ENCODE data around the gene ZNF408.
"Not testable (repeated sequence)": the region's sequence is repeated elsewhere in the genome, so short reads cannot be mapped to it uniquely, and the experiment has no call there.

ZNF408 gene

DNA sequence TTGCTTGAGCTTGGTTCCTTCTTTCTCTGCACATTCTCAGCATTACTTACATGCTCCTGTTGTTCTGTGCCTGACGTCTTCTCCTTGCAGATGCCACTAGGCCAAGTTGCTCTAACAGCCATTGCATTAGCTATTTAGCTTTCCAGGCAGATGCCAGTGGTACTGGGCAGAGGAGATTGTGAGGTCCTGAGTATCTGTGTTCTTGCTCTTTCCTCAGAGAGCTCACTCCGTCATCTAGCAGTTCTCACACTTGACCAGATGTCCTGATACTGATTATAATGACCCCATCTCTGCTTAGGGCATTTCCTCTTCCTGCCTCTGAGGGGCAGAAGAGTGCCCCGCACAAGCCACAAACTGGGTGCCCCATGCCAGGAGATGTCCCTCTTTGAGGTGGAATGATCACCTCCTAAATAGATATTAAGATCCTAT is 31.1 kb upstream of the ZNF408 start:
- ATAC-seq (ENCODE audit: insufficient read depth, low read depth) = no peak
- peaks cover 84% of the 10 kb centered on the region for H3K36me3 ChIP-seq (ENCODE audit: insufficient read depth, low read length)

DNA sequence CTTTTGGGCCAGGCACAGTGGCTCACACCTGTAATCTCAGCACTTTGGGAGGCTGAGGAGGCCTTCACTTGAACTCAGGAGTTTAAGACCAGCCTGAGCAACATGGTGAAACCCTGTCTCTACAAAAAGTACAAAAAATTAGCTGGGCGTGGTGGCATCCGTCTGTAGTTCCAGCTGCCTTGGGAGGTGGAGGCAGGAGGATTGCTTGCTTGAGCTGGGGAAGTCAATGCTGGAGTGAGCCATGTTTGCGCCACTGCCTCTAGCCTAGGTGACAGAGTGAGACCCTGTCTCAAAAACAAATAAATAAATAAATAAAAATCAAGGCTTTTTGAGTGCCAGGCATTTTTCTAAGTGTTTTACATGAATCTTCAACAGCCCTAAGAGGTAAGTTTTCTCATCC is 30.3 kb upstream of the ZNF408 start:
- not testable (repeated sequence) for ATAC-seq (ENCODE audit: insufficient read depth, low read depth); H3K9ac ChIP-seq (ENCODE audit: low read depth, low read length)
- peaks cover 49% of the 10 kb centered on the region for H3K4me1 ChIP-seq (ENCODE audit: insufficient read depth, low read length)

More for the DNA sequence above, 31.1 kb upstream of the ZNF408 start:
- Histone ChIP-seq H3K9me3 (ENCODE audit: insufficient read depth, low read length, severe bottlenecking) (no peaks in the 10 kb centered on the region), H3K27ac (ENCODE audit: low read length) (peak overlapping the region; percentile 23), H3K4me1 (ENCODE audit: insufficient read depth, low read length) (peaks cover 49% of the 10 kb centered on the region), H3K79me2 (ENCODE audit: insufficient read depth, low read length) (no peaks in the 10 kb centered on the region), H3K27me3 (ENCODE audit: insufficient read depth, low read length, poor library complexity) (no peaks in the 10 kb centered on the region), H3K4me3 (ENCODE audit: low read depth in 1 of 2, low read length in 2 of 2) (no peak overlapping the region), H3K4me2 (ENCODE audit: insufficient read depth, low read length) (peak overlapping the region; percentile 9; the same call in 1 of the 2 replicates), H2AFZ (ENCODE audit: low read depth, low read length) (no peak overlapping the region), H3K9ac (ENCODE audit: low read depth, low read length) (no peak overlapping the region), H4K20me1 (ENCODE audit: insufficient read depth, low read length) (peaks cover 24% of the 10 kb centered on the region)
- TF ChIP-seq CTCF (IDR thresholded peaks at IDR 0.05; ENCODE audit: borderline replicate concordance, extremely low read depth, low read length, poor library complexity, severe bottlenecking) = peak; percentile 55
- TF ChIP-seq EZH2 (IDR thresholded peaks at IDR 0.05; ENCODE audit: borderline replicate concordance, low read depth, low read length, severe bottlenecking) = no peak
- DNase-seq = no peak

DNA sequence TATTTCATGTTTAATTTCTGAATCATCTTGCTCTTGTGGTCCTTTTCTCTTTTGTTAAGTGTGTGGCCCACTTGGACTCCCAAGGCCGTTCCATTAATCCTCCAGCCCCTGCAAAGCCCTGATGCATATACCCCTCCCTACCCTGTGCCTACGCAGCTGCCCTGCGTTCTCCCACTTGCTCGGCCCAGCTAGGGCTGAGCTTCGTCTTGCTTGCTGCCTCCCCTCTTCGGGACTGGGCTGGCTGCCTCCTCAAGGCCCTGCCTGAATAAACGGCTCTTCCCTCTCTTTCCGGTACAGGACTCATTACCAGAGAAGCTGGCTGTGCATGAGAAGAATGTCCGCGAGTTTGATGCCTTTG is 28.9 kb upstream of the ZNF408 start:
- TF ChIP-seq CTCF (IDR thresholded peaks at IDR 0.05; ENCODE audit: borderline replicate concordance, extremely low read depth, low read length, poor library complexity, severe bottlenecking) (no peak), EZH2 (IDR thresholded peaks at IDR 0.05; ENCODE audit: borderline replicate concordance, low read depth, low read length, severe bottlenecking) (no peak)
- no peaks in the 10 kb centered on the region for H3K27me3 ChIP-seq (ENCODE audit: insufficient read depth, low read length, poor library complexity)
- H3K9ac ChIP-seq (ENCODE audit: low read depth, low read length) = peak overlapping the region; percentile 24; the same call in 1 of the 2 replicates
- H3K36me3 ChIP-seq (ENCODE audit: insufficient read depth, low read length) = peaks cover 76% of the 10 kb centered on the region
- no peaks in the 10 kb centered on the region for H3K79me2 ChIP-seq (ENCODE audit: insufficient read depth, low read length)
- no peak overlapping the region for H2AFZ ChIP-seq (ENCODE audit: low read depth, low read length)
- H3K9me3 ChIP-seq (ENCODE audit: insufficient read depth, low read length, severe bottlenecking) = no peaks in the 10 kb centered on the region
- H4K20me1 ChIP-seq (ENCODE audit: insufficient read depth, low read length) = peaks cover 24% of the 10 kb centered on the region
- peak overlapping the region; percentile 67 for H3K27ac ChIP-seq (ENCODE audit: low read length)
- ATAC-seq (ENCODE audit: insufficient read depth, low read depth) (no peak), DNase-seq (no peak)
- H3K4me2 ChIP-seq (ENCODE audit: insufficient read depth, low read length) = no peak overlapping the region
- no peak overlapping the region for H3K4me3 ChIP-seq (ENCODE audit: low read depth in 1 of 2, low read length in 2 of 2)
- peaks cover 49% of the 10 kb centered on the region for H3K4me1 ChIP-seq (ENCODE audit: insufficient read depth, low read length)

More for the DNA sequence above, 30.3 kb upstream of the ZNF408 start:
- H3K79me2 ChIP-seq (ENCODE audit: insufficient read depth, low read length); H3K9me3 ChIP-seq (ENCODE audit: insufficient read depth, low read length, severe bottlenecking); H3K27me3 ChIP-seq (ENCODE audit: insufficient read depth, low read length, poor library complexity); H2AFZ ChIP-seq (ENCODE audit: low read depth, low read length); DNase-seq; H3K4me3 ChIP-seq (ENCODE audit: low read depth in 1 of 2, low read length in 2 of 2): not testable (repeated sequence)
- Histone ChIP-seq H3K36me3 (ENCODE audit: insufficient read depth, low read length) (peaks cover 77% of the 10 kb centered on the region), H4K20me1 (ENCODE audit: insufficient read depth, low read length) (peaks cover 24% of the 10 kb centered on the region), H3K4me2 (ENCODE audit: insufficient read depth, low read length) (peak overlapping the region; percentile 2; the same call in 1 of the 2 replicates), H3K27ac (ENCODE audit: low read length) (peak overlapping the region; percentile 63)

- Histone ChIP-seq H3K4me3 (ENCODE audit: low read depth in 1 of 2, low read length in 2 of 2) (no peak overlapping the region), H3K9ac (ENCODE audit: low read depth, low read length) (no peak overlapping the region)
Measured at GRCh38 chr11:46672381-46672839, 28.4 kb upstream of the ZNF408 start.

More at GRCh38 chr11:46672381-46672839, 28.4 kb upstream of the ZNF408 start:
- H3K79me2 ChIP-seq (ENCODE audit: insufficient read depth, low read length) = no peaks in the 10 kb centered on the region
- no peak for DNase-seq
- H3K9me3 ChIP-seq (ENCODE audit: insufficient read depth, low read length, severe bottlenecking) = no peaks in the 10 kb centered on the region
- TF ChIP-seq EZH2 (IDR thresholded peaks at IDR 0.05; ENCODE audit: borderline replicate concordance, low read depth, low read length, severe bottlenecking) (no peak), CTCF (IDR thresholded peaks at IDR 0.05; ENCODE audit: borderline replicate concordance, extremely low read depth, low read length, poor library complexity, severe bottlenecking) (no peak)
- peaks cover 49% of the 10 kb centered on the region for H3K4me1 ChIP-seq (ENCODE audit: insufficient read depth, low read length)
- no peak overlapping the region for H3K4me2 ChIP-seq (ENCODE audit: insufficient read depth, low read length)
- peaks cover 24% of the 10 kb centered on the region for H4K20me1 ChIP-seq (ENCODE audit: insufficient read depth, low read length)
- H2AFZ ChIP-seq (ENCODE audit: low read depth, low read length) = no peak overlapping the region
- peaks cover 76% of the 10 kb centered on the region for H3K36me3 ChIP-seq (ENCODE audit: insufficient read depth, low read length)
- no peak for ATAC-seq (ENCODE audit: insufficient read depth, low read depth)
- H3K27ac ChIP-seq (ENCODE audit: low read length) = peak overlapping the region; percentile 67
- H3K27me3 ChIP-seq (ENCODE audit: insufficient read depth, low read length, poor library complexity) = no peaks in the 10 kb centered on the region

Measured in DND-41 (cell line).